ENCODE measurements around the gene PERM1. TPM values are rescaled to one million over a fixed set of nuclear protein-coding genes. Genes with fewer than 3 reads are reported as not detected.

PERM1 gene
- total RNA-seq, 1 experiment from 2014 or later = not detected

DNA sequence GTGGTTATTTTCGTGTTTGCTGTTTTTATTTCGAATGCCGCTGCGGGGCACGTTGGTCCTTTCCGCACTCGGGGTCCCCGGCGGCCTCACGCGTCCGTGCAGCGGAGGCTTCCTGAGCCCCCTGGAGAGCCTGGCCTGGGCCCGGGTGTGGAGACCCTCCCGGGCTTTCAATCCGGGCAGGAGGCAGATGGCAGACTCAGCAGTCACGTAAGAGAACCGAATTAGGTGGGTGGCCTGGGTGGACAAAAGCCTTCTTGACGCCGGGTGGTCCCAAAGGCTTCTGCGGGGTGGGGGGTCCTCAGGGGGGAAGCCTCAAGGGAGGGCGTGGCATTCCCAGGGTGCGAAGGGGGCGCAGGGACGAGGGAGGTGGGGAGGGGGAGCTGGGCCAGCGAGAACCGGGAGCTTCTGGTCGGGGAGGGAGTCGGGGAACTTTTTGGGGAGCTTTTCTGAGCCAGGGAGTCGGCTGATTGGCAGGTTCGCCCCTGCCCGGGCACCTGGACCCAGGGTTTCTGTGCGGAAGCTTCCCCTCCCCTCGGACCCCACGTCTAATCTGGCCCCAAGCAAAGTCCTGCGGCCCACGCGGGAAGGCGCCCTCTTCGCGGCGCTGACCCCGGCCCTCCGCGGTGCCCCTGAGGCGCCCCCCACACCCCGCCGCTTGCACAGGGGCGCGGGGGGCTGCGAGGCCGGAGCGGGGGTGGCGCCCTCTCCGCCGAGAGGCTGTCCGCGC, 19.3 kb upstream of the PERM1 start:
- intact Hi-C loops (cut with micrococcal nuclease) = loop anchor here (5.0 kb wide), 1 partner anchor 61 kb away; no protein-coding TSS in a partner anchor
- Mint-ChIP-seq H3K36me3 (ENCODE audit: insufficient read depth, unreplicated experiment) (no peaks in the 10 kb centered on the region), H3K4me3 (ENCODE audit: unreplicated experiment) (peak overlapping the region; percentile 82), H3K27ac (ENCODE audit: low read depth, unreplicated experiment) (peak overlapping the region; percentile 94), H3K9me3 (ENCODE audit: unreplicated experiment) (no peaks in the 10 kb centered on the region), H3K27me3 (ENCODE audit: insufficient read depth, unreplicated experiment) (no peaks in the 10 kb centered on the region), H3K4me1 (ENCODE audit: insufficient read depth, unreplicated experiment) (peaks cover 9% of the 10 kb centered on the region)
- CTCF ChIA-PET = interaction anchor here (0.6 to 2.0 kb wide), 11 partner anchors 13 to 266 kb away, joined by 3 to 18 read pairs (median 3); partner anchors contain the start of genes ISG15 and PERM1
- DNase-seq (ENCODE audit: unreplicated experiment) = peak; percentile 34
- no peak for TF ChIP-seq CTCF (IDR thresholded peaks at IDR 0.05; ENCODE audit: unreplicated experiment)
- BruUV-seq (replicated peaks) = TSS peak; percentile 65
- POLR2A ChIA-PET = interaction anchor here (1.2 to 1.4 kb wide), 2 partner anchors 12 to 18 kb away, joined by 4 to 5 read pairs; partner anchors contain the start of genes AGRN and ISG15

DNA sequence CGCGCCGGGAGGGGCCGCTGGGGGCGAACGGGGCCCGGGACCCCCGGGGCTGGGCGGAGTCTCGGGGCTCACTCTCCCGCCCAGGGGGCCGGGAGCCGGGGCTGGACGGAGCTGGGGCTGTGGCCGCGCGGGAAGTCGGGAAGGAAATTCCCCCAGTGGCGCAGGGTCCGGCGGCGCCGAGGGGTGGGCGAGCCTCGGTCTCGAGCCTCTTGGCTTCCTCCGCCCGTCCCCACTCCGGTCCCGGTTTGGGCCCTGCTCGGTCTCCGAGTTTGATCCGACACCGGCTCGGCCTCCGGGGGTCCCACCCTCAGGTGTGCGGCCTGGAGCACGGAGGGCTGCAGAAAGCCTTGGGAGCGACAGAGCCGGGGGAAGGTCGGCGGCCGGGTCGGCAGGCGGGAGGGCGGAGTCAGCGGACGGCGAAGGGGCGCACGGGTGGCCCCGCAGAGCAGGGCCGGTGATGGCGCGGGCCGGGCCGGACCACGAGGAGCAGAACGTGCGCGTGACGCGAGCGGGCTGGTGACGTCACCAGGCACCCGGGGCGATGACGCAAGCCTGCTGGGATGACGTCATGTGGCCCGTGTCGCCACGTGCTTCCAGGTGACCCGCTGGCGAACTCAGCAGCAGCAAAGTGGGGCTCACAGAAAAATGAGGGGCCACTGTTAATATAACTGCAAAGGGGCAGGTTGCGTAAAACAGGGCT, 18.6 kb upstream of the PERM1 start:
- no TSS peak for BruUV-seq (replicated peaks)
- ChIA-PET CTCF (interaction anchor here (1.3 to 2.0 kb wide), 4 partner anchors 13 to 63 kb away, joined by 4 to 18 read pairs (median 13); partner anchors contain the start of genes ISG15 and PERM1), POLR2A (interaction anchor here (0.7 to 1.4 kb wide), 7 partner anchors 13 to 232 kb away, joined by 3 to 6 read pairs (median 4); partner anchors contain the start of genes B3GALT6, ISG15 and RNF223)
- no peaks in the 10 kb centered on the region for H3K9me3 Mint-ChIP-seq (ENCODE audit: unreplicated experiment)
- peak overlapping the region; percentile 94 for H3K27ac Mint-ChIP-seq (ENCODE audit: low read depth, unreplicated experiment)
- H3K36me3 Mint-ChIP-seq (ENCODE audit: insufficient read depth, unreplicated experiment) = no peaks in the 10 kb centered on the region
- intact Hi-C loops (cut with micrococcal nuclease) = loop anchor here (5.0 kb wide), 1 partner anchor 62 kb away; no protein-coding TSS in a partner anchor
- H3K4me1 Mint-ChIP-seq (ENCODE audit: insufficient read depth, unreplicated experiment) = peaks cover 13% of the 10 kb centered on the region
- H3K27me3 Mint-ChIP-seq (ENCODE audit: insufficient read depth, unreplicated experiment) = no peaks in the 10 kb centered on the region
- H3K4me3 Mint-ChIP-seq (ENCODE audit: unreplicated experiment) = peak overlapping the region; percentile 82
- TF ChIP-seq CTCF (IDR thresholded peaks at IDR 0.05; ENCODE audit: unreplicated experiment) = no peak
- peak; percentile 76 for DNase-seq (ENCODE audit: unreplicated experiment)

- H3K4me1 Mint-ChIP-seq (ENCODE audit: insufficient read depth, unreplicated experiment) = peaks cover 13% of the 10 kb centered on the region
- H3K9me3 Mint-ChIP-seq (ENCODE audit: unreplicated experiment) = no peaks in the 10 kb centered on the region
- peak within 1 kb of the TSS; percentile 94 for H3K27ac Mint-ChIP-seq (ENCODE audit: low read depth, unreplicated experiment)
- TF ChIP-seq CTCF (IDR thresholded peaks at IDR 0.05; ENCODE audit: unreplicated experiment) = no peak
- ChIA-PET CTCF (interaction anchor here (0.5 to 0.9 kb wide), 2 partner anchors 17 to 48 kb away, joined by 3 to 4 read pairs; no protein-coding TSS in a partner anchor), POLR2A (interaction anchor here (0.7 to 1.4 kb wide), 8 partner anchors 13 to 232 kb away, joined by 3 to 6 read pairs (median 4); partner anchors contain the start of genes B3GALT6, ISG15 and RNF223)
- intact Hi-C loops (cut with micrococcal nuclease) = loop anchor here (5.0 kb wide), 1 partner anchor 62 kb away; no protein-coding TSS in a partner anchor
- no peaks in the 10 kb centered on the region for H3K36me3 Mint-ChIP-seq (ENCODE audit: insufficient read depth, unreplicated experiment)
- H3K27me3 Mint-ChIP-seq (ENCODE audit: insufficient read depth, unreplicated experiment) = no peaks in the 10 kb centered on the region
- BruUV-seq (replicated peaks) = no TSS peak
- peak within 1 kb of the TSS; percentile 82 for H3K4me3 Mint-ChIP-seq (ENCODE audit: unreplicated experiment)
- peak; percentile 92 for DNase-seq (ENCODE audit: unreplicated experiment)
These were observed 17.9 kb upstream of the PERM1 start, which contains the start of gene HES4 for GRCh38 chr1:999725-1000356. Gene HES4, minus strand, starts transcription at chr1:1000097. Its CDS starts 124 bp downstream, at chr1:999973.
